HepG2 (cell line): Measurements from ENCODE around the gene MVK. TPM values are rescaled to one million over a fixed set of nuclear protein-coding genes. Genes with fewer than 3 reads are reported as not detected.

Source experiments
- ATAC-seq: fragments of 200-7000 bp; cut with Tn5 transposase; 3 replicates; pipeline ENCODE4 v1.9.1; 2020; ENCODE audit warnings: mild to moderate bottlenecking, moderate library complexity
- BruUV-seq: library from RNA; stranded (reverse); fragments of 400-500 nt; replicated peaks from 2 replicates; lab custom pipeline; 2021; lab: Mats Ljungman, UMichigan
- CTCF ChIA-PET: fragments of 300-600 bp; formaldehyde crosslinking; extraction: SDS; loops from one replicate; lab custom pipeline; 2021; ENCODE audit warnings: low total read pairs, inconsistent platforms, low intra/inter-chr PET ratio; lab: Yijun Ruan, JAX
- POLR2A ChIA-PET: fragments of 350-600 bp; sonication (Branson Sonifier 250); formaldehyde crosslinking; loops from one replicate; lab custom pipeline; 2020; ENCODE audit warnings: antibody characterized with exemption, inconsistent platforms; lab: Yijun Ruan, JAX
- DNase-seq: peaks from one replicate; pipeline ENCODE4 v3.0.0-alpha.2; 2015; ENCODE audit warnings: low spot score
- FAIRE-seq: peaks from 3 replicates; lab custom pipeline; 2011; peaks lifted over from hg19 to GRCh38; lab: Jason Lieb, UNC
- H2AFZ ChIP-seq: one replicate; pipeline ENCODE4 v1.6.1; 2011; ENCODE audit warnings: low read length, inconsistent platforms
- H3K27ac ChIP-seq: fragments of 300-600 bp; 3 replicates; pipeline ENCODE4 v1.8.0; 2011; ENCODE audit warnings: mixed run types, mild to moderate bottlenecking, mixed read lengths, low read length, inconsistent platforms; ENCODE audit not compliant: insufficient read depth; ENCODE audit errors: extremely low read length
- H3K27me3 ChIP-seq, 2 experiments: fragments of 200-600 bp in 1 of 2; 2 replicates in 1 of 2; 3 replicates in 1 of 2; pipeline versions ENCODE4 v1.6.0 to v1.8.0; 2011; ENCODE audit warnings: low read length in 2 of 2, mild to moderate bottlenecking in 2 of 2, moderate library complexity in 2 of 2, inconsistent platforms in 1 of 2; ENCODE audit not compliant: insufficient read depth in 2 of 2, control insufficient read depth in 1 of 2
- H3K36me3 ChIP-seq, 2 experiments: fragments of 200-600 bp in 1 of 2; replicated peaks in 1 of 2; 2 replicates in 1 of 2; 3 replicates in 1 of 2; pipeline versions ENCODE4 v1.5.1 to v1.8.0; 2011; ENCODE audit warnings: low read length in 2 of 2, inconsistent platforms in 1 of 2; ENCODE audit not compliant: insufficient read depth in 2 of 2, control insufficient read depth in 1 of 2
- H3K4me1 ChIP-seq: 2 replicates; pipeline ENCODE4 v1.5.1; 2012; ENCODE audit warnings: low read length, inconsistent platforms; ENCODE audit not compliant: insufficient read depth
- H3K4me2 ChIP-seq: 2 replicates; pipeline ENCODE4 v1.6.0; 2011; ENCODE audit warnings: low read depth, low read length, inconsistent platforms
- H3K4me3 ChIP-seq, 3 experiments: fragments of 200-600 bp in 1 of 3; sonication (generic), shearing (Covaris generic) in 1 of 3; replicated peaks in 1 of 3; 2 replicates each; pipeline ENCODE4 v1.5.1; 2011 to 2016; ENCODE audit warnings: low read length in 3 of 3, inconsistent platforms in 2 of 3, low read depth in 2 of 3, mild to moderate bottlenecking in 2 of 3, control low read depth in 1 of 3, mixed read lengths in 1 of 3; ENCODE audit not compliant: insufficient read depth in 1 of 3
- H3K79me2 ChIP-seq: one replicate; pipeline ENCODE4 v1.6.1; 2011; ENCODE audit warnings: low read length, inconsistent platforms; ENCODE audit not compliant: insufficient read depth
- H3K9ac ChIP-seq: 2 replicates; pipeline ENCODE4 v1.6.0; 2011; ENCODE audit warnings: mild to moderate bottlenecking, low read depth, low read length, inconsistent platforms; ENCODE audit not compliant: insufficient read depth
- H3K9me3 ChIP-seq: 2 replicates; pipeline ENCODE4 v1.5.1; 2012; ENCODE audit warnings: mild to moderate bottlenecking, low read length
- H4K20me1 ChIP-seq: 2 replicates; pipeline ENCODE4 v1.6.0; 2011; ENCODE audit warnings: inconsistent platforms, mild to moderate bottlenecking, low read length, moderate library complexity; ENCODE audit not compliant: insufficient read depth
- FOXK2 ChIP-seq: fragments of 450-650 bp; IDR thresholded peaks from 2 replicates; pipeline ENCODE4 v1.6.1; 2016
- HDAC6 ChIP-seq: fragments of 200-600 bp; sonication (generic); IDR thresholded peaks from 2 replicates; pipeline ENCODE4 v1.7.0; 2017; ENCODE audit warnings: mild to moderate bottlenecking, antibody characterized with exemption, low read length, low read depth
- NBN ChIP-seq: fragments of 450-650 bp; conservative IDR thresholded peaks from 2 replicates; pipeline ENCODE4 v1.6.1; 2017
- PRMT3 ChIP-seq: sonication (generic); formaldehyde crosslinking; IDR thresholded peaks from 2 replicates; pipeline ENCODE4 v1.8.1; 2022; ENCODE audit warnings: low read depth, mild to moderate bottlenecking, moderate library complexity, missing genetic modification reagents, borderline replicate concordance
- PTBP1 ChIP-seq: fragments of 200-400 bp; formaldehyde crosslinking; IDR thresholded peaks from 2 replicates; pipeline ENCODE4 v1.6.1; 2018; ENCODE audit warnings: low read length, low read depth; ENCODE audit not compliant: poor library complexity, severe bottlenecking
- SOX6 ChIP-seq, 2 experiments: fragments of 450-650 bp in 1 of 2; sonication (generic) in 1 of 2; formaldehyde crosslinking in 1 of 2; IDR thresholded peaks; 2 replicates each; pipeline versions ENCODE4 v1.4.0 to v1.6.1; 2017 to 2020; ENCODE audit warnings: antibody characterized with exemption in 1 of 2, mild to moderate bottlenecking in 1 of 2, missing genetic modification reagents in 1 of 2
- SP2 ChIP-seq: sonication (generic); formaldehyde crosslinking; IDR thresholded peaks from 2 replicates; pipeline ENCODE4 v1.5.1; 2020; ENCODE audit warnings: mild to moderate bottlenecking, missing genetic modification reagents
- SP5 ChIP-seq: IDR thresholded peaks from 2 replicates; pipeline ENCODE4 v1.6.1; 2016; ENCODE audit warnings: low read depth, borderline replicate concordance
- TRIM22 ChIP-seq: fragments of 450-650 bp; IDR thresholded peaks from 2 replicates; pipeline ENCODE4 v1.6.1; 2017
- ZNF253 ChIP-seq: sonication (generic); formaldehyde crosslinking; IDR thresholded peaks from 2 replicates; pipeline ENCODE4 v1.8.0; 2022; ENCODE audit warnings: mild to moderate bottlenecking, missing genetic modification reagents, borderline replicate concordance
- ZNF816 ChIP-seq: sonication (generic); formaldehyde crosslinking; IDR thresholded peaks from 2 replicates; pipeline ENCODE4 v1.8.0; 2022; ENCODE audit warnings: missing genetic modification reagents, mild to moderate bottlenecking, borderline replicate concordance
- WGBS: methylation state at CpG from one replicate; pipeline ENCODE4 v1.1.6; 2017; ENCODE audit warnings: low lambda C conversion rate; 5-methylcytosine and 5-hydroxymethylcytosine counted together
- in situ Hi-C: cut with HindIII; loops from 2 replicates; pipeline ENCODE4 v1.10.0; 2017; ENCODE audit warnings: low pct_unique_long_range_greater_than_20kb; ENCODE audit not compliant: extremely low pct_ligation_motif_present
- intact Hi-C: fragments of 100-400 bp; cut with micrococcal nuclease; formaldehyde crosslinking; loops from one replicate; pipeline ENCODE4 v1.10.0; 2022; ENCODE audit not compliant: unreplicated experiment
- polyA plus RNA-seq, 8 experiments: library from polyadenylated mRNA; depleted of rRNA in 3 of 8; stranded (reverse) in 7 of 8; unstranded in 1 of 8; fragments of >200 nt; fragmentation: Illumina TruSeq in 4 of 8; extraction: Trizol in 4 of 8; gene quantifications; 2 replicates each; pipeline versions ENCODE4 v1.2.1 to v1.2.3, GENCODE V29; 2011 to 2016; ENCODE audit warnings: low read depth in 4 of 8, missing spikeins in 1 of 8, mixed read lengths in 1 of 8; ENCODE audit not compliant: insufficient read depth in 1 of 8
- total RNA-seq, 5 experiments: library from RNA; depleted of rRNA; stranded (reverse); fragments of >200 nt; fragmentation: Illumina TruSeq; extraction: Trizol; gene quantifications; 2 replicates each; pipeline ENCODE4 v1.2.3, GENCODE V29; 2016; ENCODE audit warnings: low read depth in 1 of 5
- TF ChIP-seq, protein P1 (sequence below): sonication (generic); formaldehyde crosslinking; IDR thresholded peaks from 2 replicates; pipeline ENCODE4 v1.8.0; 2022; ENCODE audit warnings: mild to moderate bottlenecking, missing genetic modification reagents, moderate library complexity
- TF ChIP-seq, protein P2 (sequence below): sonication (generic); formaldehyde crosslinking; IDR thresholded peaks from 2 replicates; pipeline ENCODE4 v1.9.0; 2022; ENCODE audit warnings: missing genetic modification reagents, mild to moderate bottlenecking, borderline replicate concordance

The MVK gene
- total and polyA plus RNA-seq, 2 of the 13 experiments (the other 11 are each of a cell fraction or from before 2014, with no cell fraction given) = 11.6 to 66.9 TPM

GRCh38 chr12:109635717-109636116, 62.1 kb downstream of the MVK start:
- ChIA-PET POLR2A (no interaction called here), CTCF (no interaction called here)
- Histone ChIP-seq H3K27me3 (peaks cover 1 to 9% of the 10 kb centered on the region in 2 experiments; a peak in 2 of 5 replicates), H3K36me3 (no peaks in the 10 kb centered on the region), H4K20me1 (no peaks in the 10 kb centered on the region), H3K4me2 (no peak overlapping the region), H3K4me1 (peaks cover 3% of the 10 kb centered on the region), H3K27ac (no peak overlapping the region), H2AFZ (no peak overlapping the region)
- no TSS peak for BruUV-seq
- in situ Hi-C loops (no loop called here), intact Hi-C loops (no loop called here)
- 61% methylated on average over 3 of the region's 3 CpGs for WGBS
- no peak for FAIRE-seq
- no peak for TF ChIP-seq ZNF816 (CRISPR knock-in tag)
- TF ChIP-seq FOXK2 = 0 out of 2 replicates have a peak, but pooled peaks have one; percentile 8
- TF ChIP-seq, all 625 proteins: peak for 1
- ATAC-seq (no peak), DNase-seq (no peak)
- Histone ChIP-seq H3K9me3 (0 out of 2 replicates have a peak, but pooled peaks cover 4% of the 10 kb centered on the region), H3K79me2 (no peaks in the 10 kb centered on the region), H3K9ac (no peak overlapping the region), H3K4me3 (no peak overlapping the region)

DNA sequence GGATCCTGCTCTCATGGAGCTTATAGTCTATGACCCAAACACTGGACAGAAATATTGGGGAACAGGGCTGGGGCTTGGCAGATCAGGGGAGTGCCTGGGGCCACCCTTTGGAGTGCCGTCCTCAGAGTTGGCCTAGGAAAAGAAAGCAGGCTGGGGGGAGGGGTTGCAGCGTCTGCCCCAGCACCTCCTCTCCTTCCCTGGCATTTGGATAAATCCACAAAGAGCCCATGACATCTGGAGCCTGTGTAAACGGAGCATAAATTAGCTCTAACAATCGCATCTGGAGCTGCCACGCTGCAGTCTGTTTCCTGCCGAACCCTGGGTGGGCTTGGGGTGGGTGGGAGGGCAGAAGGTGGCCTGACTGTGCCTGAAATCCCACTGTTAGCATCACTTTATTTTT, 63.8 kb downstream of the MVK start:
- ATAC-seq = no peak
- intact Hi-C loops (no loop called here), in situ Hi-C loops (no loop called here)
- Histone ChIP-seq H3K4me1 (peaks cover 9% of the 10 kb centered on the region), H4K20me1 (no peaks in the 10 kb centered on the region), H3K4me2 (no peak overlapping the region), H3K9ac (no peak overlapping the region), H3K27me3 (peaks cover 1 to 7% of the 10 kb centered on the region in 2 experiments; a peak in 1 of 5 replicates), H3K79me2 (no peaks in the 10 kb centered on the region), H3K27ac (no peak overlapping the region), H2AFZ (no peak overlapping the region), H3K4me3 (no peak overlapping the region), H3K9me3 (0 out of 2 replicates have a peak, but pooled peaks cover 4% of the 10 kb centered on the region), H3K36me3 (no peaks in the 10 kb centered on the region)
- CTCF ChIA-PET = no interaction called here
- no TSS peak for BruUV-seq
- FAIRE-seq = no peak
- 20% methylated on average over 4 of the region's 6 CpGs for WGBS
- DNase-seq = no peak
- POLR2A ChIA-PET = no interaction called here
- TF ChIP-seq SP5 (CRISPR knock-in tag) (no peak), ZNF253 (CRISPR knock-in tag) (no peak), HDAC6 (no peak), SP2 (CRISPR knock-in tag) (no peak), PTBP1 (no peak), PRMT3 (CRISPR knock-in tag) (no peak), SOX6 (IDR thresholded peaks at IDR 0.05) (no peak), SOX6 (CRISPR knock-in tag; IDR thresholded peaks at IDR 0.05) (no peak), NBN (no peak), TRIM22 (no peak)
- TF ChIP-seq, protein P1, sequence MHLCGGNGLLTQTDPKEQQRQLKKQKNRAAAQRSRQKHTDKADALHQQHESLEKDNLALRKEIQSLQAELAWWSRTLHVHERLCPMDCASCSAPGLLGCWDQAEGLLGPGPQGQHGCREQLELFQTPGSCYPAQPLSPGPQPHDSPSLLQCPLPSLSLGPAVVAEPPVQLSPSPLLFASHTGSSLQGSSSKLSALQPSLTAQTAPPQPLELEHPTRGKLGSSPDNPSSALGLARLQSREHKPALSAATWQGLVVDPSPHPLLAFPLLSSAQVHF (CRISPR knock-in tag) = no peak
- TF ChIP-seq, protein P2, sequence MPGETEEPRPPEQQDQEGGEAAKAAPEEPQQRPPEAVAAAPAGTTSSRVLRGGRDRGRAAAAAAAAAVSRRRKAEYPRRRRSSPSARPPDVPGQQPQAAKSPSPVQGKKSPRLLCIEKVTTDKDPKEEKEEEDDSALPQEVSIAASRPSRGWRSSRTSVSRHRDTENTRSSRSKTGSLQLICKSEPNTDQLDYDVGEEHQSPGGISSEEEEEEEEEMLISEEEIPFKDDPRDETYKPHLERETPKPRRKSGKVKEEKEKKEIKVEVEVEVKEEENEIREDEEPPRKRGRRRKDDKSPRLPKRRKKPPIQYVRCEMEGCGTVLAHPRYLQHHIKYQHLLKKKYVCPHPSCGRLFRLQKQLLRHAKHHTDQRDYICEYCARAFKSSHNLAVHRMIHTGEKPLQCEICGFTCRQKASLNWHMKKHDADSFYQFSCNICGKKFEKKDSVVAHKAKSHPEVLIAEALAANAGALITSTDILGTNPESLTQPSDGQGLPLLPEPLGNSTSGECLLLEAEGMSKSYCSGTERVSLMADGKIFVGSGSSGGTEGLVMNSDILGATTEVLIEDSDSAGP (CRISPR knock-in tag) = no peak
